ENCODE data around the gene ITPK1.
"Not testable (repeated sequence)": the region's sequence is repeated elsewhere in the genome, so short reads cannot be mapped to it uniquely, and the experiment has no call there.

ITPK1 gene

DNA sequence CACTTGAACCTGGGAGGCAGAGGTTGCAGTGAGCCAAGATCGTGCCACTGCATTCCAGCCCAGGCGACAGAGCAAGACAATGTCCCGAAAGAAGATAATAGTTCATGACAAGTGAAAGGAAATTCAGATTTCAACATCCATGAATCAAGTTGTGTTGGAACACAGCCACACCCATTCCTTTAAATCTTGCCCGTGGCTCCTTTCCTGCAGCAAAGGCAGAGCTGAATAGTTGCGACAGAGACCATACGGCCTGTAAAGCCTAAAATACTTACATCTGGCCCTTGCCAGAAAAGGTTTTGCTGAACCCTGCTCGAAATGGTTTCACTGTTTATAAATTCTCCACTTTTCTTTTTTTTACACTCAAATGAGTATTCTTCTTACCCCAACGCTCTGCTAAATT lies 17.7 kb upstream of the ITPK1 start:
- DNase-seq = no peak
- intact Hi-C loops (cut with DNase I) = no loop called here

DNA sequence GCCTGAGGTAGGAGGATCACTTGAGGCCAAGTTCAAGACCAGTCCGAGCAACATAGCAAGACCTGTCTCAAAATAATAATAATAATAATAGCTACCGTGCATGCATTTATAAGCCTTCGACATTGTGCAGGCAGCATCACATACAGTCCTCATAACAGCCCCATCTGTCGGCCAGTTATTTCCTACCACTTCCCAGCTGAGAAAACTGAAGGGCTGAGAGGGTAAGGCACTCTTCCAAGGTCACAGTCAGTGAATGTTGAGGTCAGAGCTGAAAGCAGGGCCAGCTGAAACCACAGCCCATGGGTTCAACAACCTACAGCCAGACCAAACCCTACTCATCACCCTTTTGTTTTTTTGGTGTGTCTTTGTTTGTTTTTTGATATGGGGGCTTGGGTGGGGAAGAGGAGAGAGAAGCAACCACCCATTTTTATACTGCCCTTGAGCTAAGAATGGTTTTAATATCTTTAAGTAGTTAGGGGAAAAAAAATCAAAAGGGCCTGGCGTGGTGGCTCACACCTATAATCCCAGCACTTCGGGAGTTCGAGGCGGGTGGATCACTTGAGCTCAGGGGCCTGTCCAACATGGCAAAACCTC lies 16.8 kb upstream of the ITPK1 start:
- intact Hi-C loops (cut with DNase I) = no loop called here
- DNase-seq = peak in 30 of 42 donors; percentile 18 to 84 (median 47)

DNA sequence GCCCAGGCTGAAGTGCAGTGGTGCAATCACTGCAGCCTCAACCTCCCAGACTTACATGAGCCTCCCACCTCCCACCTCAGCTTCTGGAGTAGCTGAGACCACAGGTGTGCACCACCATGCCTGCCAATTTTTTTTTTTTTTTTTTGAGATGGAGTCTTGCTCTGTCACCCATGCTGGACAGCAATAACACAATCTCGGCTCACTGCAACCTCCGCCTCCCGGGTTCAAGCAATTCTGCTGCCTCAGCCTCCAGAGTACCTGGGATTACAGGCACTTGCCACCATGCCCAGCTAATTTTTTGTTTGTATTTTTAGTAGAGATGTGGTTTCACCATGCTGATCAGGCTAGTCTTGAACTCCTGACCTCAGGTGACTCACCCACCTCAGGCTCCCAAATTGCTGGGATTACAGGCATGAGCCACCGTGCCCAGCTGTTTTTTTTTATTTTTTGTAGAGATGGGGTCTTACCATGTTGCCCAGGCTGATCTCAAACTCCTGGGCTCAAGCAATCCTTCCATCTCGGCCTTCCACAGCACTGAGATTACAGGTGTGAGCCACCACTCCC lies 15.6 kb upstream of the ITPK1 start:
- DNase-seq; intact Hi-C loops (cut with DNase I): not testable (repeated sequence)

DNA sequence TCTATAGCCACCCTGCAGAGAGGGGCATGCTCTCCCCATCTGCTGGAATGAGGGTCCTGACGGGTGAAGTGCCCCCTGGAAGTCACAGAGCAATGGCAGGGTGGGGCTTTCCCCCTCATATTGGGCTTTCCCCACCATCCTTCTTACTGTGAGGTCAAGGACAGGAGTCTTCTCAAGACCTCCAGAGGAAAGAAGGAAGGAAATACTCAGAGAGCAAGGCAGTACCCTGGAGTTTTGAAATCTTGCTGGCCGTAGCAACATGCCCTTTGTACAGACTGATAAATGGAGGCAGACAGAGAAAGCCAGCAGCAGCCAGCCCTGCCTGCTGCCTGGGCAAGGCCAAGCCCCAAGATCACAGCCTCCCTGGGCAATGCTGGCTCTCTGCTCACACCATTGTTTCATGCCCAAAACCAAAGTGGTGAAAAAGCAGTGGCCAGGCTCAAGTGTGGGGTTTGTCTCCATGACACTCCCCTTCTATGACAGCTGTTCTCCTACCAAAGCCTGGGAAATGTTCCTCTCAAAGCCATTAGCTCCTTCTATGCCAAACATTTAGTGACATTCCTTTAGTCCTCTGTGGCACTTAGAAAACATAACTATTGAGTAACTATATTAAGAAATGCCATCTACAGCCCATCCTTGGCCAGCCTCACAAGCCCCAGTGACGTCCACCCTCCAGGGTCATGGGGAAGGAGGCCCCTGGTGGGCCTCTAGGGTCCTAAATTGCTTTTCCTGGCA lies 13.2 kb upstream of the ITPK1 start:
- intact Hi-C loops (cut with DNase I) = no loop called here
- no peak for DNase-seq

DNA sequence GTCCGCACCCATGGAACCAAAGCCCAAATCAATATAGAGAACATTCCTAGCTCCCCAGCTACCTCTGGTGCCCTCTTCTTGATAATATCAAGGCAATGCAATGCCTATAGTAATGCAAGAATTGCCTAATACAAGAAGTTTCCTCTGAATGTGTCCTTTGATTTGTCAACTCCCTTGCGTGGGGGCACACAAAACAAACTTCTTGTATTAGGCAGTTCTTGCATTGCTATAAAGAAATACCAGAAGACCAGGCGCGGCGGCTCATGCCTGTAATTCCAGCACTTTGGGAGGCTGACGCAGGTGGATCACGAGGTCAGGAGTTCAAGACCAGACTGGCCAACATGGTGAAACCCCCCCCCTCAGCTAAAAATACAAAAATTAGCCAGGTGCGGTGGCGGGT lies 10.4 kb upstream of the ITPK1 start:
- DNase-seq = no peak
- intact Hi-C loops (cut with DNase I) = no loop called here

DNA sequence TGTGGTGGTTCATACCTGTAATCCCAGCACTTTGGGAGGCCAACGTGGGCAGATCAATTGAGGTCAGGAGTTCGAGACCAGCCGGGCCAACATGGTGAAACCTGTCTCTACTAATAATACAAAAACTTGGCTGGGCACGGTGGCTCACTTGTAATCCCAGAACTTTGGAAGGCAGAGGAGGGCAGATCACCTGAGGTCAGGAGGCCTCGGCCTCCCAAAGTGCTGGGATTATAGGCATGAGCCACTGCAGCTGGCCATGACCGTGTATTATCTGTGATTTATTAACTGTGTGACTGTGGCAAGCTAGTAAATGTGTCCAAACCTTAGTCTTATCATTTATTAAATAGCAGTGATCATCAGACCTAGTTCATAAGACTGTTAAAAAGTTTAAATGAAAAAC lies 7.1 kb upstream of the ITPK1 start:
- intact Hi-C loops (cut with DNase I) = no loop called here
- DNase-seq = no peak

DNA sequence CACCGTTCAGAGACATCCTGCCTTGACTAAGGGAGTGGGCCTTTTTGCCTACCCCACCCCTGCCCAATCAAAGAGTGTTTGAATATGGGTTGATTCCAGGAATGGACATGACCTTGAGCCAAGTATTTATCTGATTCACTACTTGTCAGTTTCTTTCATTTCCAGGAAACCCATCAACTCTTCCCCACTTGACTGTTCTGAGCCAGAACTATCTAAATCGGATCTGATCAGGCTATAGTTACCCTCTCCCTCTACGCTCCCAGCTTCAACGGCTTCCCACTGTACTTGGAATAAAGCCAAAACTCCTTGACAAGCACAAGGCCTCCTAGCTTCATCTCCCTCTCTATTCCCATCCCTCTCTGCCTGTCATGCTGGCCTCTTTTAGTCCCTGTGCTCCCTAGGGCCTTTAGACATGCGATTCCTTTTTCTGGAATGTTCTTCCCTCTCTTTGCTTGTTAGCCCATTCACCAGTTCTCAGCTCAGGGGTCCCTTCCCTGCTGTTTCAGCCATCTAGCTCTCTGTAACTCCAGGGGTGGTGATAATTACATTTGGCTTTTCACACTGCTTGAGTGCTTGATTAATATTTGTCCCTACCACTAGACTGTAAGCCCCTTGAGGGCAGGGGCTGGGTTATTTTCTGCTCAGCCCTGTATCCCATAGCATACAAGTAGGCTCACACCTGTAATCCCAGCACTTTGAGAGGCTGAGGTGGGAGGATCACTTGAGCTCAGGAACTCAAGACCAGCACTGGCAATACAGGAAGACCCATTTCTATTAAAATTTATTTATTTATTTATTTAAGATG lies 5.5 kb upstream of the ITPK1 start:
- intact Hi-C loops (cut with DNase I) = no loop called here

DNA sequence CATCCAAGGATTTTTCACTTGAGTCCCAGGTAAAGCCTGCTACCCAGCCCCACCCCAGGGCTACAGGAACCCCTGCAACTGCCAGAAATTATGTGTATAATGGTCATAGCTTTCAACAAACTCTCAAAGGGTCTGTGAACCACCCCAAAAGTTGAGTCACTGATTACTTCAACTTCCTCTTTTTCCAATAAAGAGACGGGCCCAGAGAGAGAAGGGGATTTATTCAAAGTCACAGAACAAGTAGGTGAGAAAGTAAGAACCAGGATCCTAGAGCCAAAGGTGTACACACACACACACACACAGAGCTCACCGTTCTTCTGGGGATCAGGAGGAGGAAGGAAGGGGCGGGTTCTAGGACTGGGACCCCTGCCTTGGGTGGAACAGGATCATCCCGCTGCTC lies 4.8 kb upstream of the ITPK1 start:
- DNase-seq = no peak
- intact Hi-C loops (cut with DNase I) = no loop called here

More for the DNA sequence above, 5.5 kb upstream of the ITPK1 start:
- no peak for DNase-seq

DNA sequence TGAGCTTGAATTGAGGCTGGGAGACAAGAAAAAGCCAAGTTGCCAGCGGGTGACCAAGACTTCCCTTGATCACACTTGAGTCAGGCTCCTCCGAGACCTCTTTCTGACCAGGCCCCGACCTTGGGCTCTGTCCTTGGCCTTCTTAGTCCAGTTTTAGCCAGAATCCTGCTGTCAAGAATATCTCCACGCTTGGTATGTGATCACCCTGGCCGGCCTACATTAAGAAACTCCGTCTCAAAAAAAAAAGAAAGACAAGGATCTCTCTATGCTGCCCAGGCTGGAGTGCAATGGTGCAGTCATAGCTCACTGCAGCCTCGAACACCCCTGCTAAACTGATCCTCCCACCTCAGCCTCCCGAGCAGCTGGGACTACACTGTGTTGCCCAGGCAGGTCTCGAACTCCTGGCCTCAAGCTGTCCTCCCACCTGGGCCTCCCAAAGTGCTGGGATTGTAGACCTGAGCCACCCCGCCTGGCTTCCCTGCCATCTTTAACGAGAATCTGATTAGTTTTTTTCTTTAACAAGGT lies 1.0 kb upstream of the ITPK1 start:
- no peak for DNase-seq
- intact Hi-C loops (cut with DNase I) = loop anchor here (5.0 kb wide), 1 partner anchor 144 kb away; no protein-coding TSS in a partner anchor

DNA sequence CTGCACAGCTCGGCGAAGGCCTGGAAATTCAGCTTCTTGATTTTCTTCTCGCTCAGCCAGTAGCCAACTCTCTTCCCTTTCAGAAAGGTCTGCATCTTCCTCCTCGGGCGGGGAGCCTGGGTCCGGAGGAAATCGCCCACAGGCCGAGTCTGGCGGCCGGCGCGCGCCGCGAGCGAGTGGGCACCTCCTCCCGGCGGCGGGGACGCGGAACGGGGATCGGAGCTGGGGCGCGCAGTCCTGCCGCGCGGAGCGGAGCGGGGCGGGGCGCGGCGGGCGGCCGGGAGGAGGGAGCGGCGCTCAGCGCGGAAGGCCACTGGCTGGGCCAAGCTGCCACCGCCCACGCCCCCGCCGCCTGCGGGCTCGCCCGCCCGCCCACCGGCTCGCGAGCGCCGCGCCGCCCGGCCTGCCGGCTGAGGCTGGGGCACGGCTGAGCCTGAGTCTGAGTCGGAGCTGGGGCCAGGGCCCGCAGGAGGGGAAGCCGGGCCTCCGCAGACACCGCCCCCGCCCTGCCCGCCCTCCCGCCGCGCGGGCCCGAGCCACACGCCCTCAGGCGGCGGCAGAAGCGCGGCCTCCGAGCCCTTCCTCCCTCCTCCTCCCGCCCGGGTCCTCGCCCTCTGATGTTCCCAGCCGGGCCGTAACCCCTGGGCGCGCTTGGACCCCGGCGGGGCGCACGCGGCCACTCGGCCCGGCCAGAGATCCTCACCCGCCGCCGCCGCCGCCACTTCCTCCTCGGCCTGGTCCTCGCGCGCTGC lies 480 bp downstream of the ITPK1 start:
- peak; percentile 39 to 95 (median 89) for DNase-seq
- intact Hi-C loops (cut with DNase I) = loop anchor here (5.0 kb wide), 1 partner anchor 143 kb away; no protein-coding TSS in a partner anchor

DNA sequence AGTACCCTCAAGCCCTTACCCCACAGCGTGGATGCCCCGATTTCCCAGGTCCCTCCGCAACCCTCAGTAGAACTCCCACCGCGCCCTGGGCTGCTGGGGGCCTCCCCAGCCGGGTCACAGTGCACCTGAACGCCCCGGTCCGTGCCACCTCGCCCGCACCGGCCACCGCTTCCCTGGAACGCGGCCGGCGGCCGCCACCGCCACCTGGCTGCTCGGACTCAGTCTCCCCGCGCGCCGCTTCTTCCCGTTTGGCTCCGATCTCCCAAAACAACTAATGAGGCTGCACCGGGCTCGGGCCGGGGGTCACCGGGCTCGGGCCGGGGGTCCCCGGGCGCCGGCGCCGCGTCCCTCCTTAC lies 1.0 kb downstream of the ITPK1 start:
- intact Hi-C loops (cut with DNase I) = loop anchor here (5.0 kb wide), 3 partner anchors 77 to 162 kb away; no protein-coding TSS in a partner anchor
- peak in 25 of 42 donors; percentile 18 to 65 (median 36) for DNase-seq

DNA sequence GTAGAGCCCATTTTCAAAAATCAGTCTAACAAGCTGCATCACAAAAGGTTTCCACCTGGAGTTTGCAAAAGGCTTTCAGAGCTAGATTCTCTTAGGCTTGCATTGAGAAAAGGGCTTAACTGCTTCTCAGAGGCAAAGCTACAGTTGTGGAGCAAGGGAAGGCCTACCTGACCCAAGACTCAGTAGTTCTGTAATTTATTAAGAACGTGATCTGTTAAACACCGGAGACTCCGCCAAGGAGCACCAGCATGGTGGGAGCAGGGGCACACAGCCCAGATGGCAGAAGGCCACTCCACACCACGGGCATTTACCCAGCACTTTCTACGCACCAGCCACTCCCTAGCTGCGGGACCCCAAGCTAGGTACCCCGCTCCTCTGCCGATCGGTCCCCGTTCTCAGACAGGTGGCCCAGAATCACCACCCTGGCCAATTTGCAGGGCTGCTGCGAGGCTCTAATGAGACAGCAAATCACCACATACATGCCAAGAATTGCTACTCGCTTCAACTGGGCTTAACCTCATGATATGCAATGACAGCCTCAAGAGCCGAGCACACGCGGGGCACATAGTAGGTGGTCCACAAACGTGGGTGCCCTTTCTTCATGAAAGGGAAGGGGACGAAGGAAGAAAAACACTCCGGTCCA lies 1.5 kb downstream of the ITPK1 start:
- intact Hi-C loops (cut with DNase I) = loop anchor here (5.0 kb wide), 2 partner anchors 77 to 162 kb away; no protein-coding TSS in a partner anchor
- DNase-seq = peak in 10 of 42 donors; percentile 12 to 55 (median 26)

DNA sequence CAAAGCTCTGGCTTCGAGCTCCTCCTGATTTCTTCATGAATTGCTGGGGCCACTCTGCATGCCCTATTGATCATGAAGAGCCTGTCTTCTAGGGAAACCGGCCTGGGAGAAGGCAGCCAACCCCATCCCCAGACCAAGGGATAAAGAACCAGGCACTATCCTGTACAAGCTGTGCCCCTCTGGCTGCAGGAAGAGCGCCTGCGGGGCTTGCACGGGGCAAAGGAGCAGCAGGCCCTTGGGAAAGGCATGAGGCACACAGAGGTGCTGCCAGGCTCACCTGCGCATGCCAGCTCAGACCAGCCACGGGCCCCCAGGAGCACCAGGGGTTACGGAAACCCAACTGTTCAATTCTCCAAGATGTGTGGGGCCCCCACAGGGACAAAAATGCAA lies 2.1 kb downstream of the ITPK1 start:
- DNase-seq = peak in 5 of 42 donors; percentile 11 to 47 (median 23)
- intact Hi-C loops (cut with DNase I) = loop anchor here (5.0 kb wide), 2 partner anchors 76 to 161 kb away; no protein-coding TSS in a partner anchor

DNA sequence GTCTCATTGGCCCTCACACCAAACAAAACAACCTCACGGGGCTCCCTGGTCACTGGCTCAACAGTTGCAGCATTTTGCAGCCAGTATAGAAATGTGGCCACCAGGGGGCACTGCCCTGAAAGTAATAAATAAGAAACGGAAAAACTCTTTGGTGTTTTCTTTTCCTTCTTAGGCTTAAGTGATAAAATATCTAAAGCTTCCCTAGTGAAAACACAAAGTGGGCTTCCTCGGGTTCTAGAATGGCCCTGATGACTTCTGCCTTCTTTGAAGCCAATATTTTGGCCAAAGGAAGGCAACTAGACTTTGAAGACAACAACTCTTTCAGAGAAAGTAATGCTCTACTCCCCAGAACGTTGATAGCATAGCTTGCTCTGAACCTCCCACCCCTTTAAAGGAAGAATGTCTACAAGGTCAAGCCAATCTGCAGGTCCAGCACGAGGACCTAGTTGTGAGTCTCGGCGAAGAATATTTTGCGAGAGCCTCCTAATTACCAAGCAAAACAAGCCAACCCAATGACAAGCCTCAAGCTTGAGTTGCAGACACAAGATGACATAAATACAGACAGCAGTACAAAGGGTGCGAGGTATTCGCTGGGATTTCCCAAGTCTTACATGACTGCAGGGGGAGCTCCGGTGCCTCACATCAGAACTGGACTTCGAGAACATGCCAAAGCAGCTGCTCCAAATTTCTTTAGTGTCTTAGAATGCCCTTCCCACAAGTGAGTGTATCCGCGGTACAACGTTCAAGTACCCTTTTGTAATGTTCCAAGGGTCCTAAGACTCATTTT lies 2.6 kb downstream of the ITPK1 start:
- intact Hi-C loops (cut with DNase I) = loop anchor here (5.0 kb wide), 2 partner anchors 76 to 161 kb away; no protein-coding TSS in a partner anchor

DNA sequence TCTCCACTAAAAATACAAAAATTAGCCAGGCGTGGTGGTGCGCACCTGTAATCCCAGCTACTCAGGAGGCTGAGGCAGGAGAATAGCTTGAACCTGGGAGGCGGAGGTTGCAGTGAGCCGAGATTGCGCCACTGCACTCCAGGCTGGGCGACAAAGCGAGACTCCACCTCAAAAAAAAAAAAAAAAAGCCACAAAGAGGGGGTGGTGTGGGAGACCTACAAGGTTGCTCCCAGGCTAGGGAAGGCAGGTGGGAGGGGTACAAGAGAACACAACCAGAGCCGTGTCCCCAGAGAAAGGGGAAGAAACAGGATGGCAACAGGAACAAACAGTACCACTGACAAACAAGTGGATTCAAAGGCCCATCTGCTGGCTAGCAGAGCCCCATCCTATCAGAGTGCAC lies 4.2 kb downstream of the ITPK1 start:
- peak in 1 of 42 donors; percentile 18 for DNase-seq
- intact Hi-C loops (cut with DNase I) = loop anchor here (5.0 kb wide), 2 partner anchors 74 to 159 kb away; no protein-coding TSS in a partner anchor

More for the DNA sequence above, 2.6 kb downstream of the ITPK1 start:
- peak; percentile 69 to 96 (median 86) for DNase-seq

DNA sequence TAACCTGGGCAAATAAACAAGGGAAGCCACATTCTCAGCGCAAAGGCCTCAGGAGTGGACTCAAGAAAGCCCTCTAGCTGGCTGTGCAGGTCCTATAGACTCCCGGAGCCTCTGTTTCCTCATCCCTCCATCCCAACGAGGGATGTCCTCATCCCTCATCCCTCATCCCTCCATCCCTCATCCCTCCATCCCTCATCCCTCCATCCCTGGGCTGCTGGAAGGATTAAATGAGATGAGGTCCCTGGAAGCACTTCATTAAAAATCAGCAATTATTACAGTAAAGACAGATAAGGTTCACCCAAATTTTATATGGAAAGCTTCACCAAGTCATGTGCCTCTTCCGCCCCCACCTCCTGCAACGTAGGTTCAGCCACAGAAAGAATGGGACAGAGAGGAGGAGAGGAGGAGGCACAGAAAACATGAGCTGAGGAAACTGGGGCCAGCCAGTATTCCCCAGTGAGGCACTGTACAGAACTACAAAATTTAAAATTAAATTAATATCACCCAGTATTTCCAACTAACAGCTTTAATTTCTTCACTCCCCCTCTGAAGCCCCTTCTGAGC lies 4.8 kb downstream of the ITPK1 start:
- DNase-seq = peak in 29 of 42 donors; percentile 17 to 76 (median 47)
- intact Hi-C loops (cut with DNase I) = loop anchor here (5.0 kb wide), 2 partner anchors 74 to 159 kb away; no protein-coding TSS in a partner anchor
